Epithelial cell of proximal tubule (primary cell): ENCODE data around the gene MAPK4. TPM values are rescaled to one million over a fixed set of nuclear protein-coding genes. Genes with fewer than 3 reads are reported as not detected.

Source experiments
- DNase-seq: peaks from one replicate; pipeline ENCODE4 v3.0.0-alpha.2; 2011; ENCODE audit warnings: low read depth
- H3K4me3 ChIP-seq: 2 replicates; pipeline ENCODE4 v1.5.1; 2011; ENCODE audit warnings: low read depth, mild to moderate bottlenecking, low read length
- CTCF ChIP-seq: conservative IDR thresholded peaks from 2 replicates; pipeline ENCODE4 v1.5.1; 2012; ENCODE audit warnings: low read depth, mild to moderate bottlenecking, low read length
- total RNA-seq: library from RNA; depleted of rRNA; stranded (reverse); fragments of >200 nt; gene quantifications from 2 replicates; pipeline ENCODE4 v1.2.3, GENCODE V29; 2015

MAPK4 gene
- total RNA-seq, 1 donor from 2014 or later = 1.3 TPM

DNA sequence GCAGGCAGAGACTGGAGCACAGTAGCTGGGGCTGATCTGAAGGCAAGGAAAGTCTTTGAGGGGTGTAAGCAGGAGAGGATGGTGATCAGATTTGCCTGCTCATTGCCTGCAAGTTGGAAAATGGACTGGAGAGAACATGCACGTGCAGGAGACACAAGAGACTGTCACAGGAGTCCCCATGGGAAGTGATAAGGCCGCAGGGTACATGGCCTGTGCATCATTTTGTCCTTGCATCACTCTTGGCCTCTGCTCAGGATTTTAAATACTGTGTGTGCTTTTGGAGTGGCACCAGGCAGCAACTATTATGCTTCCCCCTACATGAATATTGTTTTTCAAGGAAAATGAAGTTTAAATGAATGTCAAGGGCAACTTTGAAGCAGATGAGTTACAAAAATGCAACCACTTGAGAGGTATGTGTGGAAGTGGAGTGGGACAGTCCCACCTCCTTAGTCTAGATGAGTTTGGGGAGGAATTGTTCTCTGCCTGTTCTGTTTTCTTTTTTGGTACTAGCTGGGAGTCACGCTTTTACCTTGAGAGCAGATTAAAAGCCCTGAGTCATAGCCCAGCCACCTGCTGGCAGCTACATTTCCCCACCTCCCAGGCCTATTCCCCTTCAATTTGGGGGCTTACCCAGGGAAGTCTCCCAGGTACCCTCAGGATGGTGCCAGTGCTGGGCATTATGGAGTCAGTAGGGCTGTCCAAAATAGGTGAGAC lies 19.3 kb downstream of the MAPK4 start:
- H3K4me3 ChIP-seq = no peak overlapping the region
- DNase-seq = no peak
- no peak for TF ChIP-seq CTCF

DNA sequence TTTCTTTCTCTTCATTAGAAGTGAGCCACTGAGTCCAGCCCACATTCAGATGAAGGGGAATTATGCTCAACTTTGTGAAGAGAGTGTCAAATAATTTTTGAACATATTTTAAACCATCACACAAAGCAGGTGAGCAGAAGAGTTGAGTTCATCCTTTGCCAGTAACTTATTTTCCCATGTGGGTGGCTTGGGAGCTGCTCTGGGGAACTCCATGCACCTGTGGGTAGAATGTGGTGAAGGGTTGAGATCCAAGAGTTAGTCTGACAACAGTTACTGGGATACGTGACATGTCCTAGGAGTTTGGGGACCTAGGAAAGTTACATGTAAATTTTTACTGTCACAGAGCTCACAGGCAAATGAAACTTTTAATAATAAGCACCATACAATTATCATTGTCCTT lies 21.6 kb downstream of the MAPK4 start:
- no peak for TF ChIP-seq CTCF
- DNase-seq = no peak
- no peak overlapping the region for H3K4me3 ChIP-seq

DNA sequence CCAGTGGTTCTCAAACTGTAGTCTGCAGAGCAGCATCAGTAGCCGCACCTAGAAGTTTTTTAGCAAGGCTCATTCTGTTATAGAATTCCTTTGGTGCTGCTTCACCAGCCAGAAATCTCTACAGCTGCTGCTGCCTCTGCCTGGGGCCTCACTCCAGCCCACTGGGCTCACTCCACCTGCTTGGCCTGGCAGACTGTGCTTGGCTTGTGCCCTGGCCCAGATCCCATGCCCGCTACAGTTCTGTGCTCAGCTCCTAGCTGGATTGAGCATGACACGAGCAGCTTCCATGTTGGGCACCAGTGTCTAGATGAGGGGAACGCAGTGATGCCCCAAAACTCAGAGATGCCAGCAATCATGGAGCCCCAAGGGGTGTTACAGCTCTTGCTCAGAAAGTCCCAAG lies 22.6 kb downstream of the MAPK4 start:
- no peak for DNase-seq
- TF ChIP-seq CTCF = no peak
- H3K4me3 ChIP-seq = no peak overlapping the region

- DNase-seq = no peak
- no peak overlapping the region for H3K4me3 ChIP-seq
- peak; percentile 32 for TF ChIP-seq CTCF
Measured at GRCh38 chr18:50586710-50587109, 26.8 kb downstream of the MAPK4 start.

GRCh38 chr18:50590593-50590992 lies 30.7 kb downstream of the MAPK4 start:
- no peak for TF ChIP-seq CTCF
- H3K4me3 ChIP-seq = no peak overlapping the region
- no peak for DNase-seq

DNA sequence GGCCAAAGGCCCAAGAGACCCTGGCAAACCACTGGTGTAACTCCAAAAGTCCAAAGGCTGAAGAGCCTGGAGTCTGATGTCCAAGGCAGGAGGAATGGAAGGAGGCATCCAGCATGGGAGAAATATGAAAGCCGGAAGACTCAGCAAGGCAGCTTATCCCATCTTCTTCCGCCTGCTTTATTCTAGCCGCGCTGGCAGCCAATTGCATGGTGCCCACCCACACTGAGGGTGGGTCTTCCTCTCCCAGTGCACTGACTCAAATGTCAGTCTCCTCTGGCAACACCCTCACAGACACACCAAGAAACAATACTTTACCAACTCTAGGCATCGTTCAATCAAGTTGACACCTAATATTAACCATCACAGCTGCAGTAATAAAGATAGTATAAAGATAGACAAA lies 34.1 kb downstream of the MAPK4 start:
- no peak for DNase-seq
- no peak for TF ChIP-seq CTCF
- no peak overlapping the region for H3K4me3 ChIP-seq

DNA sequence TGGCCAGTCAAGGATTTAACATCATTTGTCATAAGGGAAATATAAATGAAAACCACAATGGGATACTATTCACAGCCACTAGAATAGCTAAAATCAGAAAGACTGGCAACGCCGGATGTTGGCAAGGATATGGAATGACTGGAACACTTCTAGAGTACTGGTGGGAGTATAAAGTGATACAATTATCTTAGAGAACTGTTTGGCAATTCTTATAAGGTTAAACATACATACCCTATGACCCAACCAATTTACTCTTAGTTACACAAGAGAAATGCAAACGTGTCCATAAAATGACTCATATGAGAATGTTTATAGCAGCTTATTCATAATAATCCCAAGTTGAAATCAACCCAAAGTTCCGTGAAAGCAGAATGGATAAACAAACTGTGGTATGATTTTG lies 35.1 kb downstream of the MAPK4 start:
- DNase-seq = no peak
- no peak overlapping the region for H3K4me3 ChIP-seq
- TF ChIP-seq CTCF = no peak
